Body of pancreas (tissue), 4 donors: ENCODE results near the gene C1QTNF6.

ENCODE experiments used
- POLR2A ChIP-seq, 3 donors: fragments of 450-650 bp; IDR thresholded peaks; one replicate each; pipeline ENCODE4 v1.6.1; 2016; ENCODE audit warnings: antibody characterized with exemption in 3 of 3, mild to moderate bottlenecking in 2 of 3
- TF ChIP-seq, protein P1 (sequence below), 7 experiments: fragments of 450-650 bp in 4 of 7; fragments of 200-600 bp in 3 of 7; sonication (generic) in 3 of 7; IDR thresholded peaks; one replicate each; pipeline ENCODE4 v1.5.1; 2016 to 2019; ENCODE audit warnings: antibody characterized with exemption in 7 of 7

DNA sequence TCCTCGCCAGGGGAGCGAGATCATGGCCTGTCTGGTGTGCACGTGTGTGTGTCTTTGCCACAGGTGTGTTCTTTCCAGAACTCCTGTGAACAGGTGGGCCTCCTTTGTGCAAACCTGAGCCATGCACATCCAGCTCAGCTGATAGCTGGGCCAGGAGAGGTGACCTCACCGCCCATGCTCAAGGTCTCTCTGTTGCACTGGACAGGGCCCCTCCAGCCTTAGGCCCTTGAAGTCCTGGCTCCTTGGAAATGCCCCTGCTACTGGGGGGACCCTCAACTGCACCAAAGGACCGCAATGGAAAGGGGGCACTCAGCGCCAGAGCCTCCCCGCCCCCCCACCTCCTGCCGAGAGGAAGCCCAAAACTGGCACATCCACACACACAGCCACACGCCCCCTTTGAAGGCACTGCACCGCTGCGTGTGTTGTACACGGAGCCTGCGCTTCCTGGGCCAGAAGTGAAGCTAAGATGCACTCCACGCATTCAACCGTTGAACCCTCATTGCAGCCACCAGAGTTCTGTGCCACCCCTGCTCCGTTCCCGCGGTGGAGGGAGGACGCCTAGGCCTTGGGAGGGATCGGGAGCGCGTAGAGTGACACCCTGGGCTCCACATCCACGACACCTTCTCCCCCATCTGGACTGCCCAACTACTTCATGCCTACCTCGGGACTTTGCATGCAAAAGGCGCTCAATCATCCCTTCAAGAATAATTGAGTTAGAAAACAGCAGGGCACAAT is 21.9 kb downstream of the C1QTNF6 start:
- TF ChIP-seq, protein P1, sequence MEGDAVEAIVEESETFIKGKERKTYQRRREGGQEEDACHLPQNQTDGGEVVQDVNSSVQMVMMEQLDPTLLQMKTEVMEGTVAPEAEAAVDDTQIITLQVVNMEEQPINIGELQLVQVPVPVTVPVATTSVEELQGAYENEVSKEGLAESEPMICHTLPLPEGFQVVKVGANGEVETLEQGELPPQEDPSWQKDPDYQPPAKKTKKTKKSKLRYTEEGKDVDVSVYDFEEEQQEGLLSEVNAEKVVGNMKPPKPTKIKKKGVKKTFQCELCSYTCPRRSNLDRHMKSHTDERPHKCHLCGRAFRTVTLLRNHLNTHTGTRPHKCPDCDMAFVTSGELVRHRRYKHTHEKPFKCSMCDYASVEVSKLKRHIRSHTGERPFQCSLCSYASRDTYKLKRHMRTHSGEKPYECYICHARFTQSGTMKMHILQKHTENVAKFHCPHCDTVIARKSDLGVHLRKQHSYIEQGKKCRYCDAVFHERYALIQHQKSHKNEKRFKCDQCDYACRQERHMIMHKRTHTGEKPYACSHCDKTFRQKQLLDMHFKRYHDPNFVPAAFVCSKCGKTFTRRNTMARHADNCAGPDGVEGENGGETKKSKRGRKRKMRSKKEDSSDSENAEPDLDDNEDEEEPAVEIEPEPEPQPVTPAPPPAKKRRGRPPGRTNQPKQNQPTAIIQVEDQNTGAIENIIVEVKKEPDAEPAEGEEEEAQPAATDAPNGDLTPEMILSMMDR (IDR thresholded peaks at IDR 0.05) = no peak
- no peak for TF ChIP-seq POLR2A (IDR thresholded peaks at IDR 0.05)
